Measurements from ENCODE around the gene TLDC2.

The TLDC2 gene

DNA sequence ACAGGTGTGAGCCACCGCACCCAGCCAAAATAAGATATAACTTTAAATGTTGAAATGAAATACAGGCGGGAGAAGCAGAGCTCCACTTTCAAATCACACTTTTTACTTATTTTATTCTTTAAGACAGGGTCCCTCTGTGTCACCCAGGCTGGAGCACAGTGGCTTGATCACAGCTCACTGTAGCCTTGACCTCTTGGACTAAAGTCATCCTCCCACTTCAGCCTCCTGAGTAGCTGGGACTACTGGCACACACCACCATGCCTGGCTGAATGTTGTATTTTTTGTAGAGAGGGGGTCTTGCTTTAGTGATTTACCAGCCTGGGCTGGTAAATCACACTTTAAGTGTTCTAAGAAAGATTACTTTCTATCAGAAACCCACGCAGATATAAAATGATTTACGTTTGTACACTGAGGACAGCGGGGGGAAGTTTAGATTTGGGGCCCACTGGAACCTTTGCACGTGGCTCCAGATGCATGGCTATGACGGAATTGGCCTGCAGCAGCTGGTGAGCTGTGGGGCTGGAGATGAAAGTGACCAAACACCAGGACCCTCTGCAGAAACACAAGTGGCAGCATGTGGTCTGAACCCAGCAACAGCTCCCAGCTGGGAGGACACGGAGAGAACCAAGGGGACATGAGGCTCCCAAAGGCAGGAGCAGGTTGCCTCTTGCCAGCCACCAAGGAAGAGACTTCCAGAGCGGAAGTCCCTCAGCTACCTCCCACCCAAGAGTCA lies 26.4 kb upstream of the TLDC2 start:
- no peak for DNase-seq (ENCODE audit: low spot score)

DNA sequence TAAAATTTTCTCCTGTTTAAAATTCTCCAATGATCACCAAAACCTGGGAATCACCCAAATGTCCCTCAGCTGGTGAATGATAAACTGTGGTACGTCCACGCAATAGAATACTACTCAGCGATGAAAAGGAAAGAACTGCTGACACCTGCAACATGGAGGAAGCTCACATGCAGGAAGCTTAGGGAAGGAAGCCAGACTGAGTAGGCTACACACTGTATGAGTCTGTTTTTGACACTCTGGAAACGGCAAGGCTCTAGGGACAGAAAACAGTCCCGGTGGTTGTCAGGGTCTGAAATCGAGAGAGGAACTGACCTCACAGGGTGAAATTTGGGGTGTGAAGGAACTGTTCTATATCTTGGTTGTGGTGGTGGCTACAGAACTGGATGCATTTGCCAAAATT lies 25.2 kb upstream of the TLDC2 start:
- no peak for DNase-seq (ENCODE audit: low spot score)

DNA sequence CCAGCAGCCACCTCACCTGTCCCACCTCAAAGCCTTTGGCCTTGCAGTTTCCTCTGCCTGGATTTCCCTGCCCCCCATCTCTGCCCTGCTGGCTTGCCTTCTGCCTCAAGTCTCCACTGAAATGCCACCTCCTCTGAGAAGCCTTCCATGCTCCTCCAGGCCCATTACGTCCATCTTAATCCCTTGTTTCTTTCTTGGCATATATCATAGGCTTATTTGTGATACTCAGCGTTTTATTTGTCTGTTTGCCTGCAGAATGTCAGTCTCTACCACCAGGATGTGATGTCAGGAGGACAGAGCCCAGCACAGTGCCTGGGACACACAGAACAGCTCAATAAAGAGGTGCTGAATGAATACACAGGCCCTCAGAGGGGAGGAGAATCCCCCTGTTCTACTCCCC lies 24.4 kb upstream of the TLDC2 start:
- DNase-seq (ENCODE audit: low spot score) = no peak

DNA sequence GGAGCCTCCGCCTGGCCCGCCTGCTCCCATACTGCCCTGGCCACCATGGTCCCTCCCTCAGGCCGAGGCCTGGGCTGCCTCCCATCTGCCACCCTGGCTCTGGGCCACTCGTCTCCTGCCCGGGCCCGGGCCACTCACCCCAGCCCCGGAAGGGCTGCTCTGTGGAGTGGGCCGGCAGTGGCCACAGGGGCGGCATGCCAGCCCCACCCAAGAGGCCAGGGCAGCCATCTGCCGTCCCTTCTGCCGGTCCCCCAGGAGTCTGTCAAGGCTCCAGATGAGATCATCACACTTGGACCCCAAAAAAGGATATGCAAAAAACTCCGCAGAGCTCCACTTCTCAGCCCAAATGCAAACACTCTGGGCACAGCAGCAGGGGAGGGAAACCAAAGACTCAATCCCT lies 23.8 kb upstream of the TLDC2 start:
- peak; percentile 95 for DNase-seq (ENCODE audit: low spot score)

DNA sequence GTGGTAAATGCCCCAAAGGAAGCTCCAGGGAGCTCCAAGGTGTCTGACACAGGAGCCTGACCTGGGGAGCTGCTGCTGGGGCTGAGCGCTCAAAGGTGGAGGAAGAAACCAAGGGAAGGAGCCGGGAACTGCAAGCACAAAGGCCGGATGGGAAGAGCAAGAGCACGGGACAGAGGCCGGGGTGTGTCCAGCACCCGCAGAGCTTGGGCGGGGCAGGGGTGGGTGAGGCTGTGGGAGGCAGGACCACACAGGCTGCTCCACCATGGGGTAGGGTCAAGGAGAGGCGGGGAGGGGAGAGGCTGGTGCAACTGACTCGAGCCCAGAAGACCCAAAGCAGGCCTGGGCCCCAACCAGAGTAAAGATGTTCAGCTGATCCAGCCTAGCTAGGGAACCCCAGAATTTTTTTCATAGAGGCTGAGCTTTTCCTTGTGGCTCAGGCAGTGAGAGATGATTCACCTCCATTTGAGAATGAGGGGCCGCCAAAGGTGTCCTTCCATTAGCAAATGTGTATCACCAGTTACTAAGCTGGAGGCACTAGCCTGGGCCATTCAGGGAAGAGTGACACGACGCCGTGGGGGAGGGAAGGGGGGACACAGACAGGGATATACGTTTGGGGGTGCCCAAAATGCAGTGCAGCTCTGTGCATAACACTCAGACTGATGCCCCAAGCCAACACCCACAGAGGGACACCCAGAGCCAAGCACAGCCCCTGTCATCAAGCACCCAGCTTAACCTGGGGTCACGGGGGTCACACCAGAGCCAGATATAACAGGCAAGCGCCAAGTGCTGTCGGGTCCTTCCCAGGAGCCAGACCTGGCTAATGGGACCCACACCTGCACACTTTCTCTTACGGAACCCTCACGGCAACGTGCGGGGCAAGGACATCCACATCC lies 21.3 kb upstream of the TLDC2 start:
- DNase-seq (ENCODE audit: low spot score) = no peak

DNA sequence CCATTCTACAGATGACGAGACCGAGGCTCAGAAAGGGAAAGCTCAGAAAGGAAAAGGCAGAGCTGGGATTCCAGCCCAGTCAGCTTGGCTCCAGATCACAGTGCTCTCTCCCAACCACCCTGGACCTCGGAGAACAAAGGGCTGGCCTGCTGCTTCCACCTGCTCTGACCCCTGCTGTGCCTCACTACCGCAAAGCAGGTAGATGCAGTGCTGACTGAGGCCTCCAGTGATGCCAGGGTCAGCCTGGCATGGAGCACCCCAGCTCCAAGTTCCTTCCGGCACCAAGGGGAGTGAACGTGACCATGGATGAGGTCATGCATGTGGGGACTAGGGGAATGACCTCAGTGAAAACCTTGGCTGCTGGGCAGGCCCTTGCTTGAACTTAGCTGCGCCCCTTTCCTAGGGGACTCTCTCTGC lies 20.7 kb upstream of the TLDC2 start:
- DNase-seq (ENCODE audit: low spot score) = peak; percentile 68

DNA sequence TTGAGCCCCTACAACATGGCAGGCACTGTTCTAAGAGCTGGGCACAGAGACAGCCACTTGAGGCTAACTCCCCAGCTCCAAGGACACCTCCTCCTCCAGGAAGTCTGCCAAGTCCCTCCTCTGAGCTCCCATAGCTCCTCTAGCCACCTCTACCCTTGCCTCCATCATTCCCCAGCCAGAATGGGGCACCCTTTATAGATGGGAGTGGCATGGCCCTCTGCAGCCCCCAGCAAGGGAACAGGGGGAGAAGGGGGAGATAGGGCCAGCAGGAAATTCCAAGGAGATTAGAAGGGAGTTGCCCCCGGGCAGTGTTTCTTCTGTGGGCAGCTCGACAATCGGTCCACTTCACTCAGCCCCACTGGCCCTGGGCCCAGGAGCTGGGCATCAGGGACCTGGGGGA lies 19.7 kb upstream of the TLDC2 start:
- peak; percentile 70 for DNase-seq (ENCODE audit: low spot score)

DNA sequence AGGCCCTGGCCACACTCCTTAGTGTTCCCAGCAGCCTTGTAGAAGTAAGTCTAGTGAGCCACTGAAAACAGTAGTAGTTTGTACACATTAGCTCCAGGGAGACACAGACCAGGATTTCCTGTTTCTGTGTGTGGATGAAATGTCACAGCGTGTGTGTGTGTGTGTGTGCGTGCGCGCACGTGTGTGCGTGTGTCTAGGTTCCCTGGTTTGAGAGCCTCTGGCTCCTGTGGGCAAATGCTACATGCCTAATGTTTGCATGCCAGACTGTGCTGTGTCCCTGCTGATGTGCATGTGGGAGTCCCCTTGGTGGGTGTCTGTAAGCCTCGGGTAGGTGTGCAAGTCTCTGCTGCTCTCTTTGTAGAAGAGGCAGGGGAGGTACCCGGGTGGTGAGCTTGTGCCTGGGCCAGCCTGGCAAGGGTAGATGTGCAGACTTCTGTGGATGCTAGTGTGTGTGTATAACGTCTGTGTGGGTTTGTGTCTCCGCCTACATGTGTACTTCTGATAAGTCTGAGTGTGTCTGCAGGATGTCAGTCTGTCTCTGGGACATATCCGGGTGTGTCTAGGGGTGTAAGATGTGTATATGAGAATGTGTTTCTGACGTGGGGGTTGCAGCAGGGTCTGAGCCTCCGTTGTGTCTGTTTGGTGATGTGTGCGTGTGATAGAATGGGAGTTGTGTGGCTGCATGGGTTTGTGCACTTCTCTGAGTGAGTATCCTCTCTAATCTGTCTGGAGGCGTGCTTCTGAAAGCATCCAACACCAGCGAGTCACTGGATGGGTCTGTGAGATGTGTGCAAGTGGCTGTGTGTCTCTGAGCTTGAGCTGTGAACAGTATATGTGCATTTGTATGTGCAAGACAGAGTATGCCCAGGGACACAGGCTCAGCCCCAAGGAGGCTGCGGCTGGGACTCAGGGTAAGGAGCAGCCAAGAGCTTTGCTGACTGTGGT lies 19.0 kb upstream of the TLDC2 start:
- DNase-seq (ENCODE audit: low spot score) = no peak

DNA sequence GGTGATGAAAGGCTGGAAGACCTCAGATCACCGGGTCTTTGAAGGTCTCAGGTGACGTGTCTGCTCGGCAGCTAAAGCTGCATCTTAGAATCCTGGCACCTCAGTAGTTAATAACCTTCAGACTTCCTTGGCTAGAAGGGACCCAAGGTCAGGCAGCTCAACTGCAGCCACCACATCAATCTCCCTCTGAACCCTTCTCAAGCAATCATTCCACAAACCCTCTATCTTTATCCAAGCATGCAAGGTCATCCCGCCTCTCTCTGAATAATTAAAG lies 16.7 kb upstream of the TLDC2 start:
- no peak for DNase-seq (ENCODE audit: low spot score)

DNA sequence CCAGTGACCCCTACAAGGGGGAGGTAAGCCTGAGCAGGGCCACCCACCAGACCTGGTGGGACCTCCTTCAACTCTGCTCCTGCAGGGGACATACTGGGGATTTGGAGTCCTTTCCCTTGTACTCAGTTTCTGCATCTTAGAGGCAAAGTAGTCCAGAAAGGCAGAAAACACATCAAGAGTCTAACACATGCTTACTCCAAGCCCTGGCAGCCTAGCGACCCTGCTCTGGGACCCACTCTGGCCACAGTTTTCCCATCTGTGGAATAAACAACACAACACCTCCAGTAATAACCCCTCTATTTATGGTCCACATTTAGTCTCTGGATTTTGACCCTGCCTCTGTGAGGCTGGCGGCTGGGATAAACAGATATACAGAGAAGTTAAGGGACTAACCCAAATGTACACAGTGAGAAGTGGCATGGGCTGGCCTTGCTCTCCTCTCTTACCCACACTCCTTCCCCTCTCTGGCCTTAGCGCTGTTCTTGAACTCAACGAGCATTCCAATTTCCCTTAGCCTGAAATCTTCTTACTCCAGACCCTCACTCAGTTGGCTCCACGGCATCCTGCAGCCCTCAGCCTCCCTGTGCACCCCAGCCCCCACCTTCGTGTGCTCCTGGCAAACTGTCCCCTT lies 16.1 kb upstream of the TLDC2 start:
- no peak for DNase-seq (ENCODE audit: low spot score)

DNA sequence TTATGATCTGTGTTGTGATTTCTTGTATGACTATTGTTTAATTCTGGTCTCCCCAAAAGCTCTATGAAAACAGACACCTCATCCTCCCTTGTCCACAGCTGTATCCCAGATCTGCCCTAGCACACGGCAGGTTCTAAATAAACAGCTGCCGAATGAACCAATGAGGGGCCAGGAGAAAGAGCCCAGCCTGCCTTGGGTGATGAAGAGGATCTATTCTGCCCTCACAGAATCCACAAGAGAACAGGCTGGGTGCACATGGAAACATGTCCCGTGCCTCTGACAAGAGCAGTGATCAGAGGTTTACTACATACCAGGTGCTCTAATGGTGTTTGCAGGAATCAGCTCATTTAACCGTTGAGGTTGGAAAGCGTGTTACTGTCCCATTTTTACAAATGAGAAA lies 15.6 kb upstream of the TLDC2 start:
- no peak for DNase-seq (ENCODE audit: low spot score)

DNA sequence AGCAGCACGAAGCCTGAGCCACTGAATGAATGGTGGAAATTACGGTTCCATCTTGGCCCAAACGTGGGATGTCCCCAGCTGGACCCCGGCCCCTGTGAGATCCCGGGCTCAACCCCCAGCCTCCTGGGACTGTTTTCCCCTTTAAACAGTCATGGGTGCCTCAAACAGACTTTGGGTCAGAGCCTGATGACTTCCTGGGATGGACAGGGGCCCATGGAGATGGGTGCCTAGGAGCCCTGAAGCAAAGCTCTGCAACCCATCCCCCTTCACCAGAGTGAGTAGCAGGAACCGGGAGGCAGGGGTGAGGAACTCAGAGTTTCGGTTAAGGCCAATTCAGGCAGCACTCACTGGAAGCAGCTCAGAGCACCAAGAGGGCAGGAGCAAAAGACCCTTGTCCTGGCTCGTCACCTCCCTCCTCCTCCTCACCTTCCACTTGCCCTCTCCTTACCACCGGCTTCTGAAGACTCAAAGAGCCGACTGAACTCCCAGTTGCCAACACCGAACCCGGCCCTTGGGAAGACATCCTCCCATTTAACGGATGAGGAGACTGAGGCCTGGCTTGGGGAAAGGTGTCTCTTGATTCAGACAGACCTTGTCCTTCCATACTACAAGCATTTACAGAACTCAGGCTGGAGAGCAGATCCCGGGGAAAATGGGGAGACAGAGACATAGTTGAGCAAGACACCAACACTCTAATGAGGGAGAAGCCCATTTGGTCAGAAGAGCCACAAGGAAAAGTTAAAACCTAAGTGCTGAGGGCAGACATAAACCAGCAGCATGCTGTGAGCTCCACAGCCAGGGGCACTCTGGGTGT lies 14.9 kb upstream of the TLDC2 start:
- peak; percentile 88 for DNase-seq (ENCODE audit: low spot score)

DNA sequence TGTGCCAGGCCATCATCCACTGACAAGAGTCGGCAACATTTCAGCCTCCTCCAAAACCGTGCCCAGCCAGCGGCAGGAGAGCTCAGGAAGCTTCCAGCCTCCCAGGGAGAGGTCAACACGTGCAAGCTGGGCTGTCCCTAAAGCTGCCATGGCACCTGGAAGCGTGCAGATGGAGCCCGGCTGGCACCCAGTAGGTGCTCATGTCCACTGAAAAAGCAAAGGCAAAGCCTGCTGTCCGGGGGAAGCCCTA lies 14.4 kb upstream of the TLDC2 start:
- no peak for DNase-seq (ENCODE audit: low spot score)

DNA sequence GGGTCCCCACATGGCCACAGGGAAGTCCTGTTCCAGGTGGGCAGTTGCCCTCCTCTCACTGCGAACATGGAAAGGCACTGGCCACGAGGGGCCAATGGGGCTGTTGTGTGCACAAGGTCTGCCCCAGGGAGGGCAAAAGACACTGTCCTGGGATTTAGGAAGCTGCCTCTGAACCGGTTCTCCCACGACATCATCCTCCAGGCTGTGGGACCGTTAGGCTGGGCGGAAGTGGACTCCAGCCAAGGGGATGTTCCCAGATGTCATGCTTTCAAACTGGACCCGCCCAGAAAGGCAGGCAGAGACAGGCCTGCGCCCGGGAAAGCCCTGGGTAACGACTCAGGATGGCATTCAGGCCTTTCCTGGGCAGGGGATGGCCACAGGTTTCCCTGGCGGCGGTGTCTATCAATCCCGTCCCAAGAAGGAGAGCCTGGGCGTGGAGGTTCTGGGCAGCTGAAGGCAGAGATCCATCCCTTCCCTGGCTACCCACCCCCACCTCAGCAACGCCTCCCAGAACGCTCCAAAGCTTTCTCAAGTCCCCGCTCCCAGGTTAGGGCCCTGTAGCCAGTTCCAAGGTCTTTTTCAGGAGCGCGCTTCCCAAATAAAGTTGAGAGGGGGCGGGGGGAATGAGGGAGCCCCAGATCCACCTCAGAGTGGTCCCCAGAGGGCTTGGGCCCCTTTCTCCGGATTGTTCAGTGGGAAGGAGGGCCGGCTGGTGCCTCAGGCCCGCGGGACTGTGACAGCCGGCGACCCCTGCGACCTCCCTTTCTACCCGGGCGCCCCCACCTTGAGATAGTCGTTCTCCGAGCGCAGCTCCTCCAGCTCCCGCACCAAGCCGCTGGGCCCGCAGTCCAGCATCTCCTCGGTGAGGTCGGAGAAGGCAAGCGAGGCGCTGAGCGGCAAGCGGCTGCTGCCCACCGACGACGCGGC lies 13.8 kb upstream of the TLDC2 start:
- peak; percentile 64 for DNase-seq (ENCODE audit: low spot score)

DNA sequence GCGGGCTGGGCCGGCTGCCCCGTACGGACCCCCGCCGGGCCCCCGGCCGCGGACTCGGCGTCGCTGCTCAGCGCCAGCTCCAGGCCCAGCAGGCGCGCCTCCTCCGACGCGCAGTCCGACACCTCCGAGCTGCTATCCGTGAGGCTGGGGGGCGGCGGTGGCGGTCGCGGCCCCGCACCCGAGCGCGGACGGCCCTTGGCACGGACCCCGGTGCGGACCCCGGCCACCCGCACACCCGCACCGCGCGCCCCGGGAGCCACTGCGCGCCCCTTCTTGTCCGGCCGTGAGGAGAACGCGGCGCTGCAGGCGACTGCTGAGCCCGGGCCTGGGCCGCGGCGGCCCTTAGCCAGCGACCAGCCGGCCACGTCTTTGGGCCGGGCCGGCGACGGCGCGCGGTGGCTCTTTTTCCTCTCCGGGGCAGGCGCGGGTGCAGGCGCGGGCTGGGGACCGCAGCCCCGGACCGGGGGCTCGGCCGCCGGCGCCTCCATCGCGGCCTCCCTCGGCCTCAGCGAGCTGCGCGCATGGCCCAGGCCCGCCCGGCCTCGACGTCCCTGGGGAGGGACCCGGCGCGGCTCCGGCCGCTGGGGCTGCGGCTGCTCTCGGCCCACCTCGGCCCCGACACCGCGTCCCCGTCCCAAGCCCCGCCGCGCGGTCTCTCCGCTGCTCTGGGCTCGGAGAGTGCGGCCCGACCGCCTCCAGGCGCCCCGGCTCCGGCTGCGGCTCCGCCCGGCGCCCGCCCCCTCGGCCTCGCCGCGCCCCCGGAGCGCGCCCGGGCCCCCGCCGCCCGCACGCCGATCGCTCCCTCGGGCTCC lies 12.9 kb upstream of the TLDC2 start:
- DNase-seq (ENCODE audit: low spot score) = no peak

DNA sequence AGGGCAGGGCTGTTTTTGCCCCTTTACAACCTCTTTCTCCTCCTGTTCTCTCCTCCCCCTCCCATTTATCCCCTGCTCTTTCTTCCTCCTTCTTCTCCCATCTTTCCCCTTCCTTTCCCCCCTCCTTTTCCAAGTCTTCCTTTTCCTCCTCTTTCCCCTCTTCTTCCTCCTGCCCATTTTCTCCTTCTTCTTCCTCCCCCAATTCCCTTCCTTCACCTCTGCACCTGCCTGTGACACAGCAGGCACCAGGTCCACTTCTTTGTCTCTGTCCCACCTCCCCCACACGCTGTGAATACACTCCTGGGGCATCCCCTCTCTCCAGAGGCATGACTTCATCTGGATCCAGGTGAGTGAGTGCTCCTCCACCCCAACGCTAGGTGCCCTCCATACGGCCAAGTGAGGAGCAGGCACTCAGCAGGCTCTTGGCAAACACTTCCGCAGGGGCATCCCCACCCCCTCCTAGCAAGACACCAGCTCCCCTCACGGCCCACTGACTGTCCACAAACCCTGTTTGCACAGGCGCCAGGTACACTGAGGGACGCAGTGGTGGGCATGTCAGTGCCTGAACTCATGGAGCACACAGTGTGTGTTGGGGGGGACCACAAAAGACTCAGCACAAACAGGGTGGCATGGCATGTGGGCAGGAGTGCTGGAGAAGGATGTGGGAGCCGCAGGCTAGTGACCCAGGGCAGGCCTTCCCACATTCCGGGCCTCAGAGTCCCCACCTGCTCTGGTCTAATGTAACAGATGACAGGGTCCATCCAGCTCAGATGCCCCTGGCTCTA lies 10.7 kb upstream of the TLDC2 start:
- no peak for DNase-seq (ENCODE audit: low spot score)

DNA sequence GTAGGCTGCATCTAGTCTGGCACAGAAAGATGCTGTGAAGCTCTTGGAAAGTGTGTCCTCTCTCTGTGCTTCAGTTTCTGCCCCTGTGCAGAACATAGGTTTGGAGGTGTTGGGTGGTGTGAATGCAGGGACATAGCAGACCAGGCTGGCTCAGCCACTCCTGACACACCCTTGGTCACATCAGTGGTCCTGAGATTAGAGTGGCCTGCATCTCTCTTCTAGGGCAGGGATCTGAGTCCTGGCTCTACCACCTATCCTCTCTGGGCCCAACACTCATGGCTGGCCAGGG lies 10.1 kb upstream of the TLDC2 start:
- DNase-seq (ENCODE audit: low spot score) = no peak

DNA sequence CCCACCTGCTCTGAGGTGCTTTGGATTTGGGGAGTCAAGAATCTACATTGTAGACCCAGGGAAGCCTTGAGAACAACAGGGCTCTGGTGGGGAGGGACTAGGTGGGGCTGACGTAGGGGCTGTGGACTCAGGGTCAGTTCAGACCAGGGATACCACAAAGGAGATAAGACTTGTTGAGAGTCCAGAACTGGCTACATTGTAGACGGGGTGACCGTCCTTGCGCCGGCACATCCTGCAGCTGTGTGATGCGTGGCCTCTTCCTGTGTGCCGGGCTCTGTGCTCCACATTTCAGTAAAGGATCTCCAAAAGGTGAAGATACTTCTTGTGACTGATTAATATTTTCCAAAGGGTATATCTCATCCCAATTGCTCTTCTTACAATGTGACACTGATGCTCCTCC lies 9.8 kb upstream of the TLDC2 start:
- no peak for DNase-seq (ENCODE audit: low spot score)

Measured in cerebellar cortex (tissue), 1 donor.